GM10266 (cell line): Measurements from ENCODE around the gene CAMK2D.
"Not testable (repeated sequence)": the region's sequence is repeated elsewhere in the genome, so short reads cannot be mapped to it uniquely, and the experiment has no call there.

Source experiments
- DNase-seq: peaks from one replicate; pipeline ENCODE4 v3.0.0; 2012; ENCODE audit errors: extremely low spot score
- TF ChIP-seq, protein P1 (sequence below): IDR thresholded peaks from 2 replicates; pipeline ENCODE4 v1.5.1; 2012; ENCODE audit warnings: mild to moderate bottlenecking, low read depth; ENCODE audit not compliant: control insufficient read depth, insufficient read depth; ENCODE audit errors: missing control alignments

Gene CAMK2D

DNA sequence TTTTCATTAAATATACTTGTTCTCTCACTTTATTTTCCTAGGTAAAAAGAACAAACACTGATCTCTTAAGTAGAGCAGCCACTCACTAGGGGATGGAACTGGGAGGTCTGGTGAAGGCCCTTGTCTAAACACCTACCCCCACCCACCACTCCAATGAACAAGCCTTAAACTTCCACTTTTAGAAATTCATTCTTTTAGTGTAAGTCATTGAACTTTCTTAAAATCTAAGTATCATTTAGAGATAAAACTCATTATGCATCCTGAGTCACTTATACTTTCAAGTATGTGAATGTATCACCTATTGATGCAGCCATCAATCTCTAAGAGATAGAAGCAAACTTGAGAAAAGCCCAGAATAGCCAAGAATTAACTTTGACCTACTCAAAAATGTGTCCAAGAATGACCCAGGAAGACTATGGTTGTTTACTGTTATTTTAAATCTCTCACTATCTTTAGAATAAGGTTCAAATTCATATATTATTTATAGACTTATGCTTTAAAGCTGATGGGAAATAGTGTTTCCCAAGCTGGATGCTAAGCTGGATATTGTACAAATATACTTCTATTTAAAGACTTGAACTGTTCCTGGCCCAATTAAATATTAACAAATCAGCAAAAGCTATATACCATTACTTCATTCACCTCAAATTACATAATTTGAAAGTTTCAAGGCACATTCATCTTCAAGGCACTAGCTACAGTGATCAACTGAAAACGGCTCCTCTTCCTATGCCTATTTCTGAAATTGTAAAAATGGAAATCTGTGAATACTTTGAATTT, 49.5 kb downstream of the CAMK2D start:
- no peak for DNase-seq
- TF ChIP-seq, protein P1, sequence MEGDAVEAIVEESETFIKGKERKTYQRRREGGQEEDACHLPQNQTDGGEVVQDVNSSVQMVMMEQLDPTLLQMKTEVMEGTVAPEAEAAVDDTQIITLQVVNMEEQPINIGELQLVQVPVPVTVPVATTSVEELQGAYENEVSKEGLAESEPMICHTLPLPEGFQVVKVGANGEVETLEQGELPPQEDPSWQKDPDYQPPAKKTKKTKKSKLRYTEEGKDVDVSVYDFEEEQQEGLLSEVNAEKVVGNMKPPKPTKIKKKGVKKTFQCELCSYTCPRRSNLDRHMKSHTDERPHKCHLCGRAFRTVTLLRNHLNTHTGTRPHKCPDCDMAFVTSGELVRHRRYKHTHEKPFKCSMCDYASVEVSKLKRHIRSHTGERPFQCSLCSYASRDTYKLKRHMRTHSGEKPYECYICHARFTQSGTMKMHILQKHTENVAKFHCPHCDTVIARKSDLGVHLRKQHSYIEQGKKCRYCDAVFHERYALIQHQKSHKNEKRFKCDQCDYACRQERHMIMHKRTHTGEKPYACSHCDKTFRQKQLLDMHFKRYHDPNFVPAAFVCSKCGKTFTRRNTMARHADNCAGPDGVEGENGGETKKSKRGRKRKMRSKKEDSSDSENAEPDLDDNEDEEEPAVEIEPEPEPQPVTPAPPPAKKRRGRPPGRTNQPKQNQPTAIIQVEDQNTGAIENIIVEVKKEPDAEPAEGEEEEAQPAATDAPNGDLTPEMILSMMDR = no peak

GRCh38 chr4:113708250-113708649, 53.3 kb downstream of the CAMK2D start:
- TF ChIP-seq, protein P1 = no peak
- DNase-seq = no peak

DNA sequence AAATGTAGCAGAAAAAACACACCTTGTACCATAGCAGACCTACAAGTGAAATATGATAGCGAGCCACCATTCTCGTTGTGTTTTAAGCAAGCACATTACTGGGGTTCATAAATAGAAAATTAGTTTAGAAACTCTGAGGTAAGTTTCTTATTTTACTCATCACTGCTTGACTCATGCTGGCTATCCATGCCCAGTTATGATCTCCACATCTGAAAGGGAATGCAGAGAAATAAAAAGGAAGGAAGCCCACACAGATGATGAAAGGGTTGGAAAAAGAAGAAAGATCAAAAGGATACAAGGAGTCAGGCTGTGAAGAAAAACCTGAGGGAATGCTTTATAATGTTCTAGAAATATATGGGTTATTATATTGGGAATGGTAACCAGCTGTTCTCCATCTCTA, 54.5 kb downstream of the CAMK2D start:
- TF ChIP-seq, protein P1 = no peak
- DNase-seq = no peak

GRCh38 chr4:113705097-113705496, 56.4 kb downstream of the CAMK2D start:
- DNase-seq = not testable (repeated sequence)

- not testable (repeated sequence) for DNase-seq
Observed at GRCh38 chr4:113702596-113702995, 58.9 kb downstream of the CAMK2D start.

GRCh38 chr4:113701169-113701568, 60.4 kb downstream of the CAMK2D start:
- DNase-seq = no peak
- TF ChIP-seq, protein P1 = no peak

DNA sequence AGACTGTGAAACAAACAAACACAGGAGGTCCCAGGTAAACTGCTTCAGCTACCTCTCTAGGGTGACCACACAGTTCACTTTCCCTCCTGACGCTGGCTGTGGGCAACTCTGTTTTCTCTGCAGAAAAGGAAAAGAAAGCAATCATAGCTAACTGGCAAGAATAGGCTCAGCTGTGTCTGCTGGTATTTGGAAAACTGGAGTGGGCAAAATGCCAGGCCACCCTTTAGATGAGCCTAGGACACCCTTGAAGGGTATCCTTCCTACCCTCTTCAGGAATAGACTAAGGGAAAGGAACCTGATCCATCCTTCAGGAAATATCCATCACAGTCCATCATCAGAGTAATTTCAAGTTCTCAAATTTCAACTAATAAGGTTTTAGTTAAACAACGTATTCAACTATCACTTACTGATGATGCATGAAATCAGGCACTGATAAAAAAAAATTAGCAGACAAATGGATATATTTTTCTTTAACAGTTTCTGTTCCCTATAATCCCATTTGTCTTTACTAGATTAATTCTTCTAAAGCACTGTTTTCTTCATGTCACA, 60.9 kb downstream of the CAMK2D start:
- TF ChIP-seq, protein P1 = no peak
- no peak for DNase-seq

DNA sequence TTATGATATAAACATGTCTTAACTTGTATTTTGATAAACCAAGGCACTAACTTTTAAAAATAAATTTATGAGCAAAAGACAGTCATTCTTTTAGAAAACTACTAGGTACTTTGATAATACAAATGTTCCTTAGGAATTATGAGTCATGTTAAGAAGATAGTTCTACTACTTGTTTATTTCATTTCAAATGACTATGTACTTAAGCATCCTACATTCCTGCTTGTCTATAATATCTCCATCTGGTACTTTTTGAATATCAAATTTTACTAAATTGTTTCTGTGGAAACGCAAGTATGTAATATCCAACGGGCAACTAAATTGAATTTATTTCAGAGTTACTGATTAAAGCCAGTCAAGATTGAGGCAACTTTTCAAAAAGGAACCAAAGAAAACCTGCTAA, 61.8 kb downstream of the CAMK2D start:
- no peak for DNase-seq
- TF ChIP-seq, protein P1 = no peak
